Measurements from ENCODE around the gene ZC3HAV1. TPM values are rescaled to one million over a fixed set of nuclear protein-coding genes. Genes with fewer than 3 reads are reported as not detected.

Gene ZC3HAV1
- total and polyA plus RNA-seq, 2 of the 4 experiments (the other 2 are of a cell fraction): 9.9 to 22.4 TPM

GRCh38 chr7:139153832-139154231, 44.3 kb upstream of the ZC3HAV1 start:
- no peak overlapping the region for H3K18ac ChIP-seq (ENCODE audit: low read depth, low read length)
- dilution Hi-C loops (cut with HindIII; ENCODE audit: low sequenced_read_pairs, unreplicated experiment) (no loop called here), intact Hi-C loops (cut with micrococcal nuclease) (no loop called here), in situ Hi-C loops (cut with MboI; ENCODE audit: low sequenced_read_pairs) (no loop called here)
- no CpG with 5 or more reads among the region's 2 CpGs for WGBS, 2 experiments (ENCODE audit: extremely low coverage in 2 of 2, insufficient read length in 1 of 2)
- BruUV-seq (replicated peaks): no TSS peak
- H3K36me3 ChIP-seq (ENCODE audit: control insufficient read depth, insufficient read depth, low read length): 0 out of 2 replicates have a peak, but pooled peaks cover 1% of the 10 kb centered on the region
- H3K4ac ChIP-seq (ENCODE audit: low read depth, low read length): no peak overlapping the region
- ChIA-PET CTCF (no interaction called here), POLR2A (ENCODE audit: unreplicated experiment) (no interaction called here)
- H3K9ac ChIP-seq (ENCODE audit: low read depth, low read length): no peak overlapping the region
- H2BK20ac ChIP-seq (ENCODE audit: low read depth, low read length): no peak overlapping the region
- no peak overlapping the region for H2BK5ac ChIP-seq (ENCODE audit: low read depth, low read length, poor library complexity, severe bottlenecking)
- no peak overlapping the region for H4K8ac ChIP-seq (ENCODE audit: low read depth in 2 of 2, low read length in 2 of 2)
- H3K79me1 ChIP-seq (ENCODE audit: low read depth in 1 of 2, low read length in 2 of 2): no peaks in the 10 kb centered on the region
- H3K9me3 ChIP-seq (ENCODE audit: control insufficient read depth, insufficient read depth, low read length): no peaks in the 10 kb centered on the region
- H2BK15ac ChIP-seq (ENCODE audit: low read depth, low read length): no peak overlapping the region
- no peak overlapping the region for H3K4me2 ChIP-seq (ENCODE audit: low read depth, low read length)
- H3K9me1 ChIP-seq (ENCODE audit: insufficient read depth, low read length): no peaks in the 10 kb centered on the region
- no peak overlapping the region for H2BK120ac ChIP-seq (ENCODE audit: low read depth, low read length)
- no peak overlapping the region for H2AK5ac ChIP-seq (ENCODE audit: low read depth, low read length)
- no peak overlapping the region for H3K14ac ChIP-seq (replicated peaks; ENCODE audit: low read depth, low read length)
- no peak overlapping the region for H4K5ac ChIP-seq (ENCODE audit: low read depth, low read length)
- no peak overlapping the region for H4K91ac ChIP-seq (ENCODE audit: insufficient read depth, low read depth, low read length)
- no peak overlapping the region for H3K23ac ChIP-seq (ENCODE audit: low read depth, low read length)
- H3K27ac ChIP-seq (ENCODE audit: insufficient read depth, low read length): no peak overlapping the region
- no peak overlapping the region for H2AK9ac ChIP-seq (replicated peaks; ENCODE audit: low read depth, low read length, poor library complexity)
- ATAC-seq (ENCODE audit: low read depth) (no peak), DNase-seq (peak; percentile 68)
- H3K4me1 ChIP-seq (ENCODE audit: control insufficient read depth, insufficient read depth, low read length): no peaks in the 10 kb centered on the region
- no peaks in the 10 kb centered on the region for H4K20me1 ChIP-seq (ENCODE audit: insufficient read depth, low read length)
- H3K27me3 ChIP-seq (ENCODE audit: control insufficient read depth, insufficient read depth, low read length): no peaks in the 10 kb centered on the region
- H2AFZ ChIP-seq (replicated peaks; ENCODE audit: low read length, poor library complexity): no peak overlapping the region
- H3K4me3 ChIP-seq (ENCODE audit: insufficient read depth, low read depth, low read length): no peak overlapping the region
- H3K56ac ChIP-seq (ENCODE audit: extremely low read depth, insufficient read depth, low read length): no peak overlapping the region
- TF ChIP-seq RAD21 (IDR thresholded peaks at IDR 0.05; ENCODE audit: low read length) (no peak), ELK1 (IDR thresholded peaks at IDR 0.05; ENCODE audit: borderline replicate concordance, low read depth, low read length) (no peak), MAZ (IDR thresholded peaks at IDR 0.05; ENCODE audit: borderline replicate concordance, low read depth, low read length) (no peak), RCOR1 (IDR thresholded peaks at IDR 0.05; ENCODE audit: insufficient replicate concordance, low read length) (no peak), BHLHE40 (IDR thresholded peaks at IDR 0.05; ENCODE audit: low read depth, low read length) (no peak), SMC3 (IDR thresholded peaks at IDR 0.05; ENCODE audit: low read depth, low read length) (no peak), RFX5 (IDR thresholded peaks at IDR 0.05; ENCODE audit: low read depth, low read length) (no peak), CEBPB (IDR thresholded peaks at IDR 0.05; ENCODE audit: low read depth, low read length) (no peak), CTCF (conservative IDR thresholded peaks at IDR 0.05; ENCODE audit: low read depth, low read length) (no peak), FOS (IDR thresholded peaks at IDR 0.05; ENCODE audit: low read depth, low read length) (no peak), MXI1 (IDR thresholded peaks at IDR 0.05; ENCODE audit: borderline replicate concordance, low read depth, low read length) (no peak), USF2 (IDR thresholded peaks at IDR 0.05; ENCODE audit: low read depth, low read length) (no peak), MAFK (IDR thresholded peaks at IDR 0.05; ENCODE audit: low read depth, low read length) (no peak)
